ENCODE measurements around the gene CMTM4.

The CMTM4 gene

DNA sequence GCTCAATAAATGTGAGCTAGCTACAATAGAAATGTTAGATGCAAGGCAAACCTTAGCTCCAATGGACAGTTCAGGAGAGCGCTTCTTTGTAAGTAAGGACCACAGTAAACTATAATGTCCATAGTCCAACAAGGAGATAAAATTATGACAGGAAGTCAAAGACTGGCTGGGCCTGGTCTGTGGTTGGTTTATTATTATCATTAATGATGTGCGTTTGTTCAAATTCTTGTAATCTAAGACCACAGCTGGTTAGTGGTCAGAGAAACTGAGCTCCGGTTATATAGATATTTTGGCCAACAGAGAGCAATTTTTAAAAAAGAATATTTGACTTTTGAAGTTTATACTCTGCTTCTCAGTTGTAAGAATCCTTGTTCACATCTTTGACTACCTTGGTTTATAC, 122.0 kb downstream of the CMTM4 start:
- Histone ChIP-seq H2AFZ (ENCODE audit: low read depth) (no peak overlapping the region), H4K20me1 (ENCODE audit: insufficient read depth) (no peaks in the 10 kb centered on the region), H3K4me3 (IDR thresholded peaks at IDR 0.05; ENCODE audit: insufficient read depth, low read depth, low read length) (no peak overlapping the region), H3K36me3 (ENCODE audit: insufficient read depth) (no peaks in the 10 kb centered on the region), H3K9ac (no peak overlapping the region), H3K4me1 (ENCODE audit: low read depth, poor library complexity, severe bottlenecking) (no peaks in the 10 kb centered on the region), H3K27me3 (ENCODE audit: insufficient read depth, low read depth) (no peaks in the 10 kb centered on the region), H3K79me2 (ENCODE audit: insufficient read depth, low read depth) (no peaks in the 10 kb centered on the region), H3K27ac (no peak overlapping the region), H3K4me2 (no peak overlapping the region)
- TF ChIP-seq, protein P1, sequence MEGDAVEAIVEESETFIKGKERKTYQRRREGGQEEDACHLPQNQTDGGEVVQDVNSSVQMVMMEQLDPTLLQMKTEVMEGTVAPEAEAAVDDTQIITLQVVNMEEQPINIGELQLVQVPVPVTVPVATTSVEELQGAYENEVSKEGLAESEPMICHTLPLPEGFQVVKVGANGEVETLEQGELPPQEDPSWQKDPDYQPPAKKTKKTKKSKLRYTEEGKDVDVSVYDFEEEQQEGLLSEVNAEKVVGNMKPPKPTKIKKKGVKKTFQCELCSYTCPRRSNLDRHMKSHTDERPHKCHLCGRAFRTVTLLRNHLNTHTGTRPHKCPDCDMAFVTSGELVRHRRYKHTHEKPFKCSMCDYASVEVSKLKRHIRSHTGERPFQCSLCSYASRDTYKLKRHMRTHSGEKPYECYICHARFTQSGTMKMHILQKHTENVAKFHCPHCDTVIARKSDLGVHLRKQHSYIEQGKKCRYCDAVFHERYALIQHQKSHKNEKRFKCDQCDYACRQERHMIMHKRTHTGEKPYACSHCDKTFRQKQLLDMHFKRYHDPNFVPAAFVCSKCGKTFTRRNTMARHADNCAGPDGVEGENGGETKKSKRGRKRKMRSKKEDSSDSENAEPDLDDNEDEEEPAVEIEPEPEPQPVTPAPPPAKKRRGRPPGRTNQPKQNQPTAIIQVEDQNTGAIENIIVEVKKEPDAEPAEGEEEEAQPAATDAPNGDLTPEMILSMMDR (conservative IDR thresholded peaks at IDR 0.05; ENCODE audit: low read depth, low read length), result no peak

DNA sequence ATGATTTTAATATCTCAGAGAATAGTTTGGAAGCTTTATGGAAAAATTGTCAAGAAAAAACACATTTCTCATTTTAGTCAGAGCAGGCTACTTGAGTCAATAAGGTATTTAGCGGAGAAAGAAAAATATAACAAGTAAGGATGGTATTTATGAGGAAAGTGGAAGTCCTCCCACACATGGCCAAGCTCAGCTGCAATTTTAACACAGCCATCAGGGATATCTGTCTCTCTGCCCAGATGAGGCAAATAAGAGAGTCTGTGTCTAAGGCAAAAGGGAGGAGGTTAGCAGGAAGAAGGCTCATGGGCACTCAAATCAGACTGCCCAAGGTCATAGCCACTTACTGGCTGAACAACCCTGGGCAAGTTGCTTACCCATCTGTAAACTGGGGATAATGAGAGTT, 122.5 kb downstream of the CMTM4 start:
- Histone ChIP-seq H3K36me3 (ENCODE audit: insufficient read depth) (no peaks in the 10 kb centered on the region), H4K20me1 (ENCODE audit: insufficient read depth) (no peaks in the 10 kb centered on the region), H3K79me2 (ENCODE audit: insufficient read depth, low read depth) (no peaks in the 10 kb centered on the region), H3K4me2 (no peak overlapping the region), H3K27ac (no peak overlapping the region), H3K9ac (no peak overlapping the region), H3K27me3 (ENCODE audit: insufficient read depth, low read depth) (no peaks in the 10 kb centered on the region), H2AFZ (ENCODE audit: low read depth) (no peak overlapping the region), H3K4me1 (ENCODE audit: low read depth, poor library complexity, severe bottlenecking) (no peaks in the 10 kb centered on the region), H3K4me3 (IDR thresholded peaks at IDR 0.05; ENCODE audit: insufficient read depth, low read depth, low read length) (no peak overlapping the region)
- TF ChIP-seq, protein P1 (conservative IDR thresholded peaks at IDR 0.05; ENCODE audit: low read depth, low read length), result no peak

DNA sequence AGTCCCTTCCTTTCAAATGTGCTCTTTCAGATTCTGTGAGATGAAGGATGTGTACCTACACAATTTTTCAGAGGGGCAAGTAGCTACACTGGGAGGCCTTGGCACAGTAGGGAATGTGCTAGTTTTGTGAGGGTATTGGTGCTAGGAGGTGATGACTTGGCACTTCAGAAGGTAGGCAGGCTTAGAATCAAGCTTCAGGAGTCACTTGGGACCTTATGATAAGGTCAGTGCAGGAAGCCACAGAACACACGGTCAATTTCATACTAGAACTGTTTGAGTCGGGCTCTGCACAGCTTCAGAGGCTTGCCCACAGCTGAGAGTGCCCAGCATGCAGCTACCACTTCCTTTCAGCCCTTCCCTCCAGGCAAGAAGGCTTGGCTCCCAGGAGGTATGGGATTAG, 124.2 kb downstream of the CMTM4 start:
- Histone ChIP-seq H3K9ac (no peak overlapping the region), H3K79me2 (ENCODE audit: insufficient read depth, low read depth) (no peaks in the 10 kb centered on the region), H4K20me1 (ENCODE audit: insufficient read depth) (no peaks in the 10 kb centered on the region), H3K4me2 (no peak overlapping the region), H3K27me3 (ENCODE audit: insufficient read depth, low read depth) (no peaks in the 10 kb centered on the region), H2AFZ (ENCODE audit: low read depth) (no peak overlapping the region), H3K27ac (no peak overlapping the region), H3K4me1 (ENCODE audit: low read depth, poor library complexity, severe bottlenecking) (no peaks in the 10 kb centered on the region), H3K36me3 (ENCODE audit: insufficient read depth) (no peaks in the 10 kb centered on the region), H3K4me3 (IDR thresholded peaks at IDR 0.05; ENCODE audit: insufficient read depth, low read depth, low read length) (no peak overlapping the region)
- TF ChIP-seq, protein P1 (conservative IDR thresholded peaks at IDR 0.05; ENCODE audit: low read depth, low read length), result no peak

DNA sequence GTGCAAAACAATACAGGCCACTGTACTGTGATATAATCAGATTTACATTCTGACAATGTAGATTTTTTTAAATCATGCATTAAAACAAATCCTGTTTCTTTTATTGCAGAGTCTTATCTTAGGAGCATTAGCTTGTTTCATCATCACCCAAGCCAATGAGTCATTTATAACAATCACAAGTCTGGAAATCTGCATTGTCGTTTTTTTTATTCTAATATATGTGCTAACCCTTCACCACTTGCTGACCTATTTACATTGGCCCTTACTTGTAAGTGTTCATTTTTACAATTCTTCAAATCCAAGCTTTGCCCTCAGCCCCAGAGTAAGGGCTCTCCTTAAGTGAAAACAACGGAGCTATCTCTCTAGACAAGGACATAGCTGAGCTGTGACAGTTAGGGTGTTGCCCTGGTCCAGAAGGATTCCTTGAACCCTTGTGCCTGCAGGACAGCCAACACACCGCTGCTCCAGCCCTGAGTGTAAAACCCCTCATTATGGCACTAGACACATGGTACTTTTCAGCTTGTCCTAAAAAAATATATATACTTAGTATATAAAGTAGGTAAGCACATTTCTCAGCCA, 126.6 kb downstream of the CMTM4 start:
- no peak overlapping the region for H3K9ac ChIP-seq
- no peaks in the 10 kb centered on the region for H4K20me1 ChIP-seq (ENCODE audit: insufficient read depth)
- no peaks in the 10 kb centered on the region for H3K79me2 ChIP-seq (ENCODE audit: insufficient read depth, low read depth)
- H3K36me3 ChIP-seq (ENCODE audit: insufficient read depth), result no peaks in the 10 kb centered on the region
- no peak overlapping the region for H3K4me2 ChIP-seq
- TF ChIP-seq, protein P1 (conservative IDR thresholded peaks at IDR 0.05; ENCODE audit: low read depth, low read length), result no peak
- H3K4me3 ChIP-seq (IDR thresholded peaks at IDR 0.05; ENCODE audit: insufficient read depth, low read depth, low read length), result no peak overlapping the region
- H2AFZ ChIP-seq (ENCODE audit: low read depth), result no peak overlapping the region
- no peaks in the 10 kb centered on the region for H3K4me1 ChIP-seq (ENCODE audit: low read depth, poor library complexity, severe bottlenecking)
- no peak overlapping the region for H3K27ac ChIP-seq
- no peaks in the 10 kb centered on the region for H3K27me3 ChIP-seq (ENCODE audit: insufficient read depth, low read depth)
